GM12865 (cell line): ENCODE measurements around the gene HDHD2.

Experiments
- DNase-seq: peaks from one replicate; pipeline ENCODE4 v3.0.0; 2010; ENCODE audit warnings: low read depth
- H3K4me3 ChIP-seq: 2 replicates; pipeline ENCODE4 v1.5.1; 2011; ENCODE audit warnings: mild to moderate bottlenecking, low read depth, low read length, control low read depth
- TF ChIP-seq, protein P1 (sequence below): IDR thresholded peaks from 2 replicates; pipeline ENCODE4 v1.5.1; 2011; ENCODE audit warnings: low read length, control low read depth, low read depth, inconsistent platforms; ENCODE audit not compliant: insufficient read depth; ENCODE audit errors: missing control alignments

HDHD2 gene

DNA sequence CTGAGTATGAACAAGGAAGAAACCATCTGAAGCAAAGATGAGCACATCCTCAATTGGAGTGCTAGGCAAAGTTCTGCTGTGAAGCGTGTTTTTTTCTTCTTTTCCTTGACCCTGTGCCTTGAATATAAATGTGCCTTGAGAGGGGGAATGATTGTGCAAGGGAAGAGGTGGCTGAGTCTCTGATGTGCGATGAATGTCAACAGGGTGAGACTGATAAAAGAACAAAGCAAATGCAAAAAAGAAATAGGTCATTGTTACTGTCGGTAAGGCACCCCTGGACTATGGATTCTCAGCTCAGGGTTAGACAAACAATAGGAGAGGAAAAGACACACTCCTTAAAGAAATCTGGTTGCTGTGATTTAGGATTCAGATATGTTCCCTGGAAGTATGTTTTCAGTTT, 54.5 kb downstream of the HDHD2 start:
- no peak for DNase-seq
- TF ChIP-seq, protein P1, sequence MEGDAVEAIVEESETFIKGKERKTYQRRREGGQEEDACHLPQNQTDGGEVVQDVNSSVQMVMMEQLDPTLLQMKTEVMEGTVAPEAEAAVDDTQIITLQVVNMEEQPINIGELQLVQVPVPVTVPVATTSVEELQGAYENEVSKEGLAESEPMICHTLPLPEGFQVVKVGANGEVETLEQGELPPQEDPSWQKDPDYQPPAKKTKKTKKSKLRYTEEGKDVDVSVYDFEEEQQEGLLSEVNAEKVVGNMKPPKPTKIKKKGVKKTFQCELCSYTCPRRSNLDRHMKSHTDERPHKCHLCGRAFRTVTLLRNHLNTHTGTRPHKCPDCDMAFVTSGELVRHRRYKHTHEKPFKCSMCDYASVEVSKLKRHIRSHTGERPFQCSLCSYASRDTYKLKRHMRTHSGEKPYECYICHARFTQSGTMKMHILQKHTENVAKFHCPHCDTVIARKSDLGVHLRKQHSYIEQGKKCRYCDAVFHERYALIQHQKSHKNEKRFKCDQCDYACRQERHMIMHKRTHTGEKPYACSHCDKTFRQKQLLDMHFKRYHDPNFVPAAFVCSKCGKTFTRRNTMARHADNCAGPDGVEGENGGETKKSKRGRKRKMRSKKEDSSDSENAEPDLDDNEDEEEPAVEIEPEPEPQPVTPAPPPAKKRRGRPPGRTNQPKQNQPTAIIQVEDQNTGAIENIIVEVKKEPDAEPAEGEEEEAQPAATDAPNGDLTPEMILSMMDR, result no peak
- no peak overlapping the region for H3K4me3 ChIP-seq

- DNase-seq, result no peak
- TF ChIP-seq, protein P1, result no peak
- H3K4me3 ChIP-seq, result no peak overlapping the region
Measured at GRCh38 chr18:47087676-47088075, 62.6 kb downstream of the HDHD2 start.

DNA sequence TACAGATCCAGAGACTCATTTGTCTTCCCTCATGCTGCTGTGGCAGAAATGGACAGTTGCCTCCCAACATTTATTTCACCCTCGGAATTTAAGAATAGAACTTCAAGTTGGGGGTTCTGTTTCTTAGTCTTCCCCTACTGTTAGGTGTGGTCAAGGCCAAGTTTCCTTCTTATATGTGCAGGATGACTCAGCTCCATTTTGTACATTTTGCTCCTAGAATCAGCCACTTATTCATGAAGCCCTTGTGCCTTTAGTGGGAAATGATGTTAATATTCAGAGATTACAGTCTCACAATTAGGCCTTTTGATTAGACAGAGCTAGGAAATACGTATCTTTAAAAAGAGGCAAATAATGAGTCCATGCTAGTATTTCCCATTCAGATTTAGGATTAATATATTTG, 68.7 kb downstream of the HDHD2 start:
- TF ChIP-seq, protein P1, result no peak
- H3K4me3 ChIP-seq, result no peak overlapping the region
- no peak for DNase-seq

- TF ChIP-seq, protein P1, result no peak
- H3K4me3 ChIP-seq, result no peak overlapping the region
- no peak for DNase-seq
Measured at GRCh38 chr18:47080872-47081271, 69.4 kb downstream of the HDHD2 start.

- TF ChIP-seq, protein P1, result no peak
- no peak overlapping the region for H3K4me3 ChIP-seq
- DNase-seq, result no peak
Measured at GRCh38 chr18:47077111-47077510, 73.2 kb downstream of the HDHD2 start.

DNA sequence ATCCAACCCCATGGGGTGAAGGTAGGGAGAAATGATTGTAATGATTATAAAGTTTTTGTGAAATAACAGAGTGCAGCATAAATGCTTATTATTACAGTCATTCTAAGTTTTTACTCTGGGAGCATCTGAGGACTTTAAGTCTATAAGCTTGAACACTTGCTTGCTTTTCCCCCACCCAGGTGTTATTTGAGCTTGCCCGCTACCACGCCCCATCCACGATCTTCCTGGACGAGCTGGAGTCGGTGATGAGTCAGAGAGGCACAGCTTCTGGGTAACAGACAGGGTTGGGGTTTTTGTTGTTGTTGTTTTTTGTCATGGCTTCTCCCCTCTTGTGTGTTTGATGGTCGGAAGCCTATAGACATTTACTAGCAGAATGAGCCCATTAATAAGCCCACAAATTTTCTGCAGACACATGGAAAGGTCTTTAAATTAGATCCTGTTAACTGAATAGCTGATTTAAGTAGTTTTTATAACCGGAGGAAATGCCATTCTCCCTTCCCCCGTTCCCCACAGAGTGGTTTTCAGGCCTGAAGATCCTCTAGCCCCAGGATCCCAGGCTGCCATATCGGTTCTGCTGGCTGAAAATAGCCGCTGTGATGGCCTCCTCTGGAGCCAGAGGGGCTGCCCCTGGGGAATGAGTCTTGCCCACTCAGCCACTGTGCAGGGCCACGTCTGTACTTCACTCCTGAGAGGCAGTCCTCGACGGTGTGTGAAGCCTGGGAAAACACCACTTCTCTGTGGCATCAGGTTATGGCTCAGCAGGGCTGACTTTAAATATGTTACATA, 75.0 kb downstream of the HDHD2 start:
- TF ChIP-seq, protein P1, result no peak
- no peak for DNase-seq
- H3K4me3 ChIP-seq, result no peak overlapping the region

DNA sequence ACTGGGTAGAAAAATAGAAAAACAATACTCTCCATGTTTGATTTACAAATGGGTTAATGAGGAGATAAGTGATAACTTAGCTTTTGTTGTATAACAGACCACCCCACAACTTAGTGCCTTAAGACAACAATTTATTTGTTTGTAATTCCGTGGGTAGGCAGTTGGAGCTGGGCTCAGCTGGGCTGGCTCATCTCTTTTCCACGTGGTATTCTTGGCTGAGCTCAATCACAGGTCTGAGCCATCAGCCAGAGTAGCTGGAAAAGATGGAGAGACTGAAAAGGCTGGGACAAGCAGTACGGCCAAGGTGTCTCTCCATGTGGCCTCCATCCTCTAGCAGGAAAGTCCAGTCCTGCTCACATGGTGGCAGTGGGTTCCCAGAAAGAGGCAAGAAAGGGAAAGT, 82.7 kb downstream of the HDHD2 start:
- TF ChIP-seq, protein P1, result no peak
- H3K4me3 ChIP-seq, result no peak overlapping the region

More for the DNA sequence above, 82.7 kb downstream of the HDHD2 start:
- no peak for DNase-seq
